PFSK-1 (cell line): ENCODE data around the gene YWHAB.

ENCODE experiments used
- POLR2AphosphoS5 ChIP-seq: IDR thresholded peaks from 2 replicates; pipeline ENCODE4 v1.6.1; 2012; ENCODE audit warnings: low read depth, mild to moderate bottlenecking, control low read depth, low read length, moderate library complexity
- TAF1 ChIP-seq: IDR thresholded peaks from 2 replicates; pipeline ENCODE4 v1.6.1; 2012; ENCODE audit warnings: low read length, control low read depth, borderline replicate concordance; ENCODE audit not compliant: insufficient read depth
- TF ChIP-seq, protein P1 (sequence below), 2 experiments: IDR thresholded peaks; 2 replicates each; pipeline versions ENCODE4 v1.6.1 to v1.8.0; 2011 to 2012; ENCODE audit warnings: low read depth in 2 of 2, low read length in 2 of 2, control low read depth in 1 of 2, inconsistent platforms in 1 of 2, mild to moderate bottlenecking in 1 of 2, moderate library complexity in 1 of 2; ENCODE audit not compliant: insufficient read depth in 1 of 2

DNA sequence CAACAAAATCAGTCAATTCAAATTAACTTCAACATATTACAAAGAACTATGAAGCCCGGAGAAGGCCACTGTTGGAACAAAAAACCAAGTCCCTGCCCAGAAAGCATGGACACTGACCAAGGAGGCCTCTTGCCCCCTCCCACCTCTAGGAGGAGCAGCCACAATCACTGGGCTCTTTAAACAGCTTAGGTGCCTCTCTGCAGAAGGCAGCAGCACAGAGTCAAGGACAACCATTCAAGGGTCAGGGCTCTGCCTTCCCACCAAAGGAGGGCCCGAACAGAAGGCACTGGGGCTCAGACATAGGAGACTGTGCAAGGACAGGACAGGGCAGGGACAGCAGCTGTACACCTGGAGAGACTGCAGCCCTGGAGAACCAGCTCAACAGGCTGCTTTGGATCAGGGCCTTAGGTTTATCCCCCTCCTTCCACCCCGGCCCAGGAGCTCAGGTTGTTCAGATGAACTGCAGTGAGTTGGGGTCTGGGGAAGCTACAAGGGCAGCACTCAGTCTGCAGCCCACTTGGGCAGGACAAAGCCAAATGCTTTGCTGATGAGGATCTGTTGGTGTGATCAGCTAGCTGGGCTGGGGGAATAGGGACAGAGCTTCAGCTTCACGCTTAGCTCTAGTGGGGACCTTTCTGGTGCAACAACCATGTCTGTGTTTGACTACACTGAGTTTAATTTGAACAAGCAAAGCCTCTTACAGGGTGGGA, 56.9 kb downstream of the YWHAB start:
- TF ChIP-seq, protein P1, sequence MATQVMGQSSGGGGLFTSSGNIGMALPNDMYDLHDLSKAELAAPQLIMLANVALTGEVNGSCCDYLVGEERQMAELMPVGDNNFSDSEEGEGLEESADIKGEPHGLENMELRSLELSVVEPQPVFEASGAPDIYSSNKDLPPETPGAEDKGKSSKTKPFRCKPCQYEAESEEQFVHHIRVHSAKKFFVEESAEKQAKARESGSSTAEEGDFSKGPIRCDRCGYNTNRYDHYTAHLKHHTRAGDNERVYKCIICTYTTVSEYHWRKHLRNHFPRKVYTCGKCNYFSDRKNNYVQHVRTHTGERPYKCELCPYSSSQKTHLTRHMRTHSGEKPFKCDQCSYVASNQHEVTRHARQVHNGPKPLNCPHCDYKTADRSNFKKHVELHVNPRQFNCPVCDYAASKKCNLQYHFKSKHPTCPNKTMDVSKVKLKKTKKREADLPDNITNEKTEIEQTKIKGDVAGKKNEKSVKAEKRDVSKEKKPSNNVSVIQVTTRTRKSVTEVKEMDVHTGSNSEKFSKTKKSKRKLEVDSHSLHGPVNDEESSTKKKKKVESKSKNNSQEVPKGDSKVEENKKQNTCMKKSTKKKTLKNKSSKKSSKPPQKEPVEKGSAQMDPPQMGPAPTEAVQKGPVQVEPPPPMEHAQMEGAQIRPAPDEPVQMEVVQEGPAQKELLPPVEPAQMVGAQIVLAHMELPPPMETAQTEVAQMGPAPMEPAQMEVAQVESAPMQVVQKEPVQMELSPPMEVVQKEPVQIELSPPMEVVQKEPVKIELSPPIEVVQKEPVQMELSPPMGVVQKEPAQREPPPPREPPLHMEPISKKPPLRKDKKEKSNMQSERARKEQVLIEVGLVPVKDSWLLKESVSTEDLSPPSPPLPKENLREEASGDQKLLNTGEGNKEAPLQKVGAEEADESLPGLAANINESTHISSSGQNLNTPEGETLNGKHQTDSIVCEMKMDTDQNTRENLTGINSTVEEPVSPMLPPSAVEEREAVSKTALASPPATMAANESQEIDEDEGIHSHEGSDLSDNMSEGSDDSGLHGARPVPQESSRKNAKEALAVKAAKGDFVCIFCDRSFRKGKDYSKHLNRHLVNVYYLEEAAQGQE (IDR thresholded peaks at IDR 0.05; ENCODE audit: insufficient read depth in 1 of 2, low read depth in 2 of 2, low read length in 2 of 2) = no peak
- TF ChIP-seq POLR2AphosphoS5 (no peak), TAF1 (no peak)
